GM12872 (cell line): ENCODE measurements around the gene TMF1.

Experiments
- CTCF ChIP-seq: IDR thresholded peaks from 3 replicates; pipeline ENCODE4 v1.5.1; 2011; ENCODE audit warnings: low read depth, mild to moderate bottlenecking, low read length, moderate library complexity; ENCODE audit not compliant: insufficient read depth

The TMF1 gene

GRCh38 chr3:69005071-69005790 lies 46.9 kb downstream of the TMF1 start:
- TF ChIP-seq CTCF = no peak

GRCh38 chr3:69004138-69004537 lies 48.0 kb downstream of the TMF1 start:
- no peak for TF ChIP-seq CTCF

GRCh38 chr3:68999605-69000004 lies 52.5 kb downstream of the TMF1 start:
- TF ChIP-seq CTCF = no peak

GRCh38 chr3:68999158-68999557 lies 53.0 kb downstream of the TMF1 start:
- no peak for TF ChIP-seq CTCF

GRCh38 chr3:68997887-68998286 lies 54.2 kb downstream of the TMF1 start:
- TF ChIP-seq CTCF = no peak

- TF ChIP-seq CTCF = no peak
Measured at GRCh38 chr3:68996356-68996995, 55.7 kb downstream of the TMF1 start.

- TF ChIP-seq CTCF = no peak
Measured at GRCh38 chr3:68988740-68989139, 63.4 kb downstream of the TMF1 start.
